ENCODE data around the gene KCNIP4. TPM values are rescaled to one million over a fixed set of nuclear protein-coding genes. Genes with fewer than 3 reads are reported as not detected.

The KCNIP4 gene
- total and polyA plus RNA-seq, 10 of the 15 experiments (the other 5 are each of a cell fraction or from before 2014, with no cell fraction given) = 0.03 to 0.23 (median 0.13) TPM; not detected in 7

GRCh38 chr4:21890231-21890630 lies 58.3 kb downstream of the KCNIP4 start (continued):
- TF ChIP-seq SUZ12 (IDR thresholded peaks at IDR 0.05; ENCODE audit: unreplicated experiment) = no peak
- no peak for TF ChIP-seq CHD4 (IDR thresholded peaks at IDR 0.05)

DNA sequence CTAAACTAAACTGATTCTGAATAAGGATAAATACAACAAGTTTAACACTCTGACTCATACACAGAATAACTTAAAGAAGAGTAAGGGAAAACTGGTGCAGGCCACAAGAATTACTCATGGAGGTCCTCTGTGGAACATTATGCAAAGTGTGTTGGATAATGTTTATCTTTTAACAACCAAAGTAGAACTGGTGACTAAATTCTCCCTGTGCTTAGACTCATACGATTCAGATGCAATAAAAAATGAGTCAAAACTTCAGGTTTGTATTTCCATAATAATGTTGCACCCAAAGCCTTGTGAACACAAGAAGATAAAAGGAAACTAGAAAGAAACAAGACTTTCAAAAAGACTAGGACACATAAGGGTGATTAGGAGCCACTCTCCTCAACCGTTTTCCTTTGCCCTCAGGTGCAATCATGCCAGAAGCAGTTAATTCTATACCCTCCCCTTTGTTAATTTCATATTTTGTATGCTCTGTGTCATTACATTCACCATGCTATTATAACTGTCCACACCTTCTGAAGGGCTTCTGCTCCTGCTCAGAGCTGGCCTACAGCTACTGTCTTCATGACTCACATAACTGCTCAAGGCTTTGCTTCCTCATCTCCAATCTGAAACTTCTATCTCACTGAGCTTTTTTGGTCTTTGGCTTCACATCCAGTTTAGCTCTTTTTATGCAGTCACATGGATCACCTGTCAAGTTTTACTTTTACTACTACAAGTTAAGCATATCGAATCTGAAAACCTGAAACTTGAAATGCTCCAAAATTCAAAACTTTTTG lies 60.2 kb downstream of the KCNIP4 start:
- H4K20me1 ChIP-seq (ENCODE audit: control insufficient read depth, insufficient read depth) = no peaks in the 10 kb centered on the region
- no peak overlapping the region for H3K9ac ChIP-seq (ENCODE audit: control insufficient read depth, insufficient read depth, low read length)
- in situ Hi-C loops (cut with MboI) = no loop called here
- ChIA-PET POLR2A (no interaction called here), CTCF (no interaction called here), RAD21 (ENCODE audit: unreplicated experiment) (no interaction called here), SMC1A (ENCODE audit: uncharacterized antibody, unreplicated experiment) (interaction anchor here (0.8 kb wide), 1 partner anchor 22 kb away, joined by 3 read pairs; no protein-coding TSS in a partner anchor)
- ATAC-seq (no peak), FAIRE-seq (no peak), DNase-seq (ENCODE audit: low read depth, low spot score) (no peak)
- H2AFZ ChIP-seq (ENCODE audit: control insufficient read depth, low read depth, low read length) = no peak overlapping the region
- H3K36me3 ChIP-seq (ENCODE audit: control insufficient read depth in 2 of 2, insufficient read depth in 2 of 2, low read length in 1 of 2) = no peaks in the 10 kb centered on the region
- H3K27me3 ChIP-seq (replicated peaks in 1 of 2; ENCODE audit: control insufficient read depth in 2 of 2, insufficient read depth in 2 of 2, low read length in 1 of 2) = no peaks in the 10 kb centered on the region
- H3K4me3 ChIP-seq = no peak overlapping the region
- H3K9me3 ChIP-seq (replicated peaks; ENCODE audit: control insufficient read depth, insufficient read depth, low read length) = no peaks in the 10 kb centered on the region
- intact Hi-C loops (cut with micrococcal nuclease; ENCODE audit: unreplicated experiment) = no loop called here
- H3K4me1 ChIP-seq (ENCODE audit: control insufficient read depth, insufficient read depth, low read length) = no peaks in the 10 kb centered on the region
- H3K4me2 ChIP-seq (ENCODE audit: control insufficient read depth, insufficient read depth) = no peak overlapping the region
- no peaks in the 10 kb centered on the region for H3K79me2 ChIP-seq (ENCODE audit: control insufficient read depth, insufficient read depth, low read length)
- BruUV-seq (replicated peaks) = no TSS peak
- WGBS (ENCODE audit: insufficient coverage, insufficient replicate concordance, low lambda C conversion rate, missing lambda C conversion rate) = 0% methylated on average over 3 of the region's 3 CpGs
- H3K27ac ChIP-seq (ENCODE audit: control insufficient read depth, insufficient read depth) = no peak overlapping the region
- TF ChIP-seq, protein P1, sequence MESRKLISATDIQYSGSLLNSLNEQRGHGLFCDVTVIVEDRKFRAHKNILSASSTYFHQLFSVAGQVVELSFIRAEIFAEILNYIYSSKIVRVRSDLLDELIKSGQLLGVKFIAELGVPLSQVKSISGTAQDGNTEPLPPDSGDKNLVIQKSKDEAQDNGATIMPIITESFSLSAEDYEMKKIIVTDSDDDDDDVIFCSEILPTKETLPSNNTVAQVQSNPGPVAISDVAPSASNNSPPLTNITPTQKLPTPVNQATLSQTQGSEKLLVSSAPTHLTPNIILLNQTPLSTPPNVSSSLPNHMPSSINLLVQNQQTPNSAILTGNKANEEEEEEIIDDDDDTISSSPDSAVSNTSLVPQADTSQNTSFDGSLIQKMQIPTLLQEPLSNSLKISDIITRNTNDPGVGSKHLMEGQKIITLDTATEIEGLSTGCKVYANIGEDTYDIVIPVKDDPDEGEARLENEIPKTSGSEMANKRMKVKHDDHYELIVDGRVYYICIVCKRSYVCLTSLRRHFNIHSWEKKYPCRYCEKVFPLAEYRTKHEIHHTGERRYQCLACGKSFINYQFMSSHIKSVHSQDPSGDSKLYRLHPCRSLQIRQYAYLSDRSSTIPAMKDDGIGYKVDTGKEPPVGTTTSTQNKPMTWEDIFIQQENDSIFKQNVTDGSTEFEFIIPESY (IDR thresholded peaks at IDR 0.05) = no peak
- TF ChIP-seq SIN3A (IDR thresholded peaks at IDR 0.05; ENCODE audit: low read depth, low read length) = no peak
- TF ChIP-seq SKIL (IDR thresholded peaks at IDR 0.05; ENCODE audit: low read depth, poor library complexity, severe bottlenecking) = no peak
- no peak for TF ChIP-seq BACH1 (IDR thresholded peaks at IDR 0.05; ENCODE audit: borderline replicate concordance)
- no peak for TF ChIP-seq MYC (IDR thresholded peaks at IDR 0.05; ENCODE audit: insufficient read depth, insufficient read length, insufficient replicate concordance, low read length, severe bottlenecking)
- TF ChIP-seq SMC3 (IDR thresholded peaks at IDR 0.05; ENCODE audit: borderline replicate concordance, low read length) = no peak
- TF ChIP-seq STAT3 (IDR thresholded peaks at IDR 0.05; ENCODE audit: low read depth, low read length) = no peak
- no peak for TF ChIP-seq TCF12 (IDR thresholded peaks at IDR 0.05; ENCODE audit: low read depth, low read length)
- TF ChIP-seq FOS (IDR thresholded peaks at IDR 0.05; ENCODE audit: borderline replicate concordance, extremely low read depth, insufficient read length) = no peak
- no peak for TF ChIP-seq FOXM1 (IDR thresholded peaks at IDR 0.05; ENCODE audit: low read depth, low read length)
- no peak for TF ChIP-seq HCFC1 (IDR thresholded peaks at IDR 0.05; ENCODE audit: low read length)
- TF ChIP-seq, protein P2, sequence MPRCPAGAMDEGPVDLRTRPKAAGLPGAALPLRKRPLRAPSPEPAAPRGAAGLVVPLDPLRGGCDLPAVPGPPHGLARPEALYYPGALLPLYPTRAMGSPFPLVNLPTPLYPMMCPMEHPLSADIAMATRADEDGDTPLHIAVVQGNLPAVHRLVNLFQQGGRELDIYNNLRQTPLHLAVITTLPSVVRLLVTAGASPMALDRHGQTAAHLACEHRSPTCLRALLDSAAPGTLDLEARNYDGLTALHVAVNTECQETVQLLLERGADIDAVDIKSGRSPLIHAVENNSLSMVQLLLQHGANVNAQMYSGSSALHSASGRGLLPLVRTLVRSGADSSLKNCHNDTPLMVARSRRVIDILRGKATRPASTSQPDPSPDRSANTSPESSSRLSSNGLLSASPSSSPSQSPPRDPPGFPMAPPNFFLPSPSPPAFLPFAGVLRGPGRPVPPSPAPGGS (IDR thresholded peaks at IDR 0.05; ENCODE audit: borderline replicate concordance, insufficient read depth, low read depth, low read length, poor library complexity, severe bottlenecking) = no peak
- TF ChIP-seq NRF1 (conservative IDR thresholded peaks at IDR 0.05; ENCODE audit: low read depth, low read length) = no peak
- TF ChIP-seq SREBF2 (IDR thresholded peaks at IDR 0.05; ENCODE audit: low read length) = no peak
- TF ChIP-seq STAT1 (conservative IDR thresholded peaks at IDR 0.05) = no peak
- TF ChIP-seq JUNB (IDR thresholded peaks at IDR 0.05) = no peak
- TF ChIP-seq HDAC2 (IDR thresholded peaks at IDR 0.05) = no peak

Data from GM12878 (cell line).